IMR-90 (cell line): Measurements from ENCODE around the gene BCL2L12. TPM values are rescaled to one million over a fixed set of nuclear protein-coding genes. Genes with fewer than 3 reads are reported as not detected.

Experiments
- ATAC-seq: fragments of 200-7000 bp; cut with Tn5 transposase; 2 replicates; pipeline ENCODE4 v1.9.1; 2020; ENCODE audit warnings: low read depth, mild to moderate bottlenecking, moderate library complexity
- BruUV-seq: library from RNA; stranded (reverse); fragments of 400-500 nt; replicated peaks from 2 replicates; lab custom pipeline; 2021; lab: Mats Ljungman, UMichigan
- CTCF ChIA-PET: fragments of 300-600 bp; formaldehyde crosslinking; extraction: SDS; loops from one replicate; lab custom pipeline; 2021; ENCODE audit warnings: antibody characterized with exemption; lab: Yijun Ruan, JAX
- POLR2A ChIA-PET: fragments of 300-600 bp; sonication (Branson Sonifier 250); formaldehyde crosslinking; loops from one replicate; lab custom pipeline; 2022; ENCODE audit warnings: antibody characterized with exemption; ENCODE audit not compliant: unreplicated experiment; lab: Charles Lee
- DNase-seq: peaks from one replicate; pipeline ENCODE4 v3.0.0; 2013
- H2AFZ ChIP-seq: replicated peaks from 2 replicates; pipeline ENCODE3; 2013; ENCODE audit warnings: low read length, mild to moderate bottlenecking; ENCODE audit not compliant: poor library complexity
- H2AK5ac ChIP-seq: 2 replicates; pipeline ENCODE4 v1.6.1; 2013; ENCODE audit warnings: low read depth, low read length, inconsistent platforms
- H2AK9ac ChIP-seq: replicated peaks from 2 replicates; pipeline ENCODE3; 2013; ENCODE audit warnings: mild to moderate bottlenecking, low read depth, low read length, moderate library complexity; ENCODE audit not compliant: poor library complexity
- H2BK120ac ChIP-seq: 2 replicates; pipeline ENCODE4 v1.6.1; 2013; ENCODE audit warnings: low read depth, low read length, inconsistent platforms
- H2BK15ac ChIP-seq: 3 replicates; pipeline ENCODE4 v1.6.1; 2013; ENCODE audit warnings: low read depth, low read length, inconsistent platforms
- H2BK20ac ChIP-seq: 2 replicates; pipeline ENCODE4 v1.6.1; 2013; ENCODE audit warnings: low read depth, mild to moderate bottlenecking, inconsistent platforms, low read length, moderate library complexity
- H2BK5ac ChIP-seq: 2 replicates; pipeline ENCODE4 v1.6.1; 2013; ENCODE audit warnings: mild to moderate bottlenecking, low read depth, low read length, inconsistent platforms; ENCODE audit not compliant: poor library complexity, severe bottlenecking
- H3K14ac ChIP-seq: replicated peaks from 2 replicates; pipeline ENCODE4 v1.6.1; 2013; ENCODE audit warnings: low read depth, low read length, inconsistent platforms
- H3K18ac ChIP-seq: 2 replicates; pipeline ENCODE4 v1.6.1; 2013; ENCODE audit warnings: low read depth, low read length, control low read depth
- H3K23ac ChIP-seq: 2 replicates; pipeline ENCODE4 v1.6.1; 2013; ENCODE audit warnings: low read depth, low read length, inconsistent platforms
- H3K27ac ChIP-seq: 2 replicates; pipeline ENCODE4 v1.5.1; 2013; ENCODE audit warnings: mild to moderate bottlenecking, control low read depth, low read length; ENCODE audit not compliant: insufficient read depth
- H3K27me3 ChIP-seq: 2 replicates; pipeline ENCODE4 v1.6.1; 2013; ENCODE audit warnings: low read length; ENCODE audit not compliant: control insufficient read depth, insufficient read depth
- H3K36me3 ChIP-seq: 2 replicates; pipeline ENCODE4 v1.6.1; 2013; ENCODE audit warnings: low read length, mixed read lengths; ENCODE audit not compliant: control insufficient read depth, insufficient read depth
- H3K4ac ChIP-seq: 2 replicates; pipeline ENCODE4 v1.6.1; 2013; ENCODE audit warnings: low read depth, low read length, inconsistent platforms
- H3K4me1 ChIP-seq: 2 replicates; pipeline ENCODE4 v1.6.1; 2013; ENCODE audit warnings: low read length, mixed read lengths; ENCODE audit not compliant: control insufficient read depth, insufficient read depth
- H3K4me2 ChIP-seq: 2 replicates; pipeline ENCODE4 v1.6.1; 2013; ENCODE audit warnings: low read depth, mild to moderate bottlenecking, control low read depth, low read length, moderate library complexity
- H3K4me3 ChIP-seq: 2 replicates; pipeline ENCODE4 v1.5.1; 2013; ENCODE audit warnings: low read depth, mild to moderate bottlenecking, control low read depth, low read length, moderate library complexity; ENCODE audit not compliant: insufficient read depth
- H3K56ac ChIP-seq: 2 replicates; pipeline ENCODE4 v1.6.1; 2013; ENCODE audit warnings: low read length, inconsistent platforms; ENCODE audit not compliant: insufficient read depth; ENCODE audit errors: extremely low read depth
- H3K79me1 ChIP-seq, 2 experiments: 2 replicates each; pipeline ENCODE4 v1.6.1; 2013; ENCODE audit warnings: low read length in 2 of 2, inconsistent platforms in 1 of 2, low read depth in 1 of 2
- H3K9ac ChIP-seq: 2 replicates; pipeline ENCODE4 v1.6.1; 2013; ENCODE audit warnings: low read depth, low read length, control low read depth
- H3K9me1 ChIP-seq: 2 replicates; pipeline ENCODE4 v1.6.1; 2013; ENCODE audit warnings: low read length, inconsistent platforms; ENCODE audit not compliant: insufficient read depth
- H3K9me3 ChIP-seq: 2 replicates; pipeline ENCODE4 v1.6.1; 2013; ENCODE audit warnings: low read length; ENCODE audit not compliant: control insufficient read depth, insufficient read depth
- H4K20me1 ChIP-seq: 2 replicates; pipeline ENCODE4 v1.6.1; 2013; ENCODE audit warnings: low read length, inconsistent platforms; ENCODE audit not compliant: insufficient read depth
- H4K5ac ChIP-seq: 2 replicates; pipeline ENCODE4 v1.6.1; 2013; ENCODE audit warnings: mild to moderate bottlenecking, low read depth, low read length, control low read depth
- H4K8ac ChIP-seq, 2 experiments: 2 replicates each; pipeline ENCODE4 v1.6.1; 2013; ENCODE audit warnings: low read depth in 2 of 2, low read length in 2 of 2, control low read depth in 1 of 2, inconsistent platforms in 1 of 2
- H4K91ac ChIP-seq: 2 replicates; pipeline ENCODE4 v1.6.1; 2013; ENCODE audit warnings: low read depth, low read length, inconsistent platforms; ENCODE audit not compliant: insufficient read depth
- BHLHE40 ChIP-seq: fragments of 150-350 bp; IDR thresholded peaks from 2 replicates; pipeline ENCODE4 v1.6.1; 2016; ENCODE audit warnings: mild to moderate bottlenecking, low read depth, low read length
- CHD1 ChIP-seq: IDR thresholded peaks from 2 replicates; pipeline ENCODE4 v1.6.1; 2012; ENCODE audit warnings: low read depth, low read length, improper control_type of control experiment
- CTCF ChIP-seq: conservative IDR thresholded peaks from 2 replicates; pipeline ENCODE4 v1.5.1; 2012; ENCODE audit warnings: mild to moderate bottlenecking, low read depth, low read length, improper control_type of control experiment
- FOS ChIP-seq: fragments of 150-350 bp; IDR thresholded peaks from 2 replicates; pipeline ENCODE4 v1.6.1; 2016; ENCODE audit warnings: low read depth, low read length
- MAFK ChIP-seq: IDR thresholded peaks from 2 replicates; pipeline ENCODE4 v1.6.1; 2012; ENCODE audit warnings: low read depth, low read length, improper control_type of control experiment
- MAZ ChIP-seq: IDR thresholded peaks from 2 replicates; pipeline ENCODE4 v1.6.1; 2012; ENCODE audit warnings: low read depth, mild to moderate bottlenecking, low read length, improper control_type of control experiment, moderate library complexity, borderline replicate concordance
- MXI1 ChIP-seq: IDR thresholded peaks from 2 replicates; pipeline ENCODE4 v1.6.1; 2012; ENCODE audit warnings: low read depth, mild to moderate bottlenecking, low read length, moderate library complexity, borderline replicate concordance
- NFE2L2 ChIP-seq: fragments of 150-350 bp; IDR thresholded peaks from 2 replicates; pipeline ENCODE4 v1.6.1; 2016; ENCODE audit warnings: low read depth, mild to moderate bottlenecking, low read length
- POLR2A ChIP-seq: IDR thresholded peaks from 2 replicates; pipeline ENCODE4 v1.6.1; 2012; ENCODE audit warnings: mild to moderate bottlenecking, low read depth, low read length
- RAD21 ChIP-seq: IDR thresholded peaks from 2 replicates; pipeline ENCODE4 v1.6.1; 2012; ENCODE audit warnings: low read length, improper control_type of control experiment
- RCOR1 ChIP-seq: IDR thresholded peaks from 2 replicates; pipeline ENCODE4 v1.6.1; 2012; ENCODE audit warnings: mild to moderate bottlenecking, low read length, improper control_type of control experiment; ENCODE audit not compliant: insufficient replicate concordance
- RFX5 ChIP-seq: IDR thresholded peaks from 2 replicates; pipeline ENCODE4 v1.8.0; 2012; ENCODE audit warnings: low read depth, mild to moderate bottlenecking, low read length, moderate library complexity
- SMC3 ChIP-seq: fragments of 150-350 bp; IDR thresholded peaks from 2 replicates; pipeline ENCODE4 v1.6.1; 2016; ENCODE audit warnings: low read depth, mild to moderate bottlenecking, antibody characterized with exemption, low read length, moderate library complexity
- USF2 ChIP-seq: fragments of 150-350 bp; IDR thresholded peaks from 2 replicates; pipeline ENCODE4 v1.6.1; 2017; ENCODE audit warnings: mild to moderate bottlenecking, antibody characterized with exemption, low read length, low read depth
- WGBS, 2 experiments: methylation state at CpG; one replicate each; pipeline versions ENCODE4 v1.1.5 to v1.1.7; 2013; ENCODE audit warnings: missing lambda C conversion rate in 2 of 2; ENCODE audit not compliant: insufficient read length in 1 of 2; ENCODE audit errors: extremely low coverage in 2 of 2; 5-methylcytosine and 5-hydroxymethylcytosine counted together
- dilution Hi-C: fragments of 300-500 bp; cut with HindIII; formaldehyde crosslinking; loops from one replicate; pipeline ENCODE4 v1.14.3; 2018; ENCODE audit warnings: low sequenced_read_pairs; ENCODE audit not compliant: unreplicated experiment
- in situ Hi-C: fragments of 300-500 bp; cut with MboI; formaldehyde crosslinking; loops from 3 replicates; pipeline ENCODE4 v1.14.3; 2019; ENCODE audit warnings: low sequenced_read_pairs, inconsistent platforms, mixed read lengths
- intact Hi-C: fragments of 100-400 bp; cut with micrococcal nuclease; formaldehyde crosslinking; loops from 2 replicates; pipeline ENCODE4 v1.10.0; 2022
- polyA plus RNA-seq, 3 experiments: library from polyadenylated mRNA; depleted of rRNA; stranded (reverse); fragments of >200 nt; gene quantifications; 2 replicates each; pipeline ENCODE4 v1.2.3, GENCODE V29; 2012; ENCODE audit warnings: low replicate concordance in 1 of 3
- total RNA-seq: library from RNA; depleted of rRNA; stranded (reverse); fragments of >200 nt; gene quantifications from 2 replicates; pipeline ENCODE4 v1.2.3, GENCODE V29; 2012

BCL2L12 gene
- total and polyA plus RNA-seq, 2 of the 4 experiments (the other 2 are of a cell fraction): 3.9 to 32.6 TPM

- CTCF ChIA-PET: no interaction called here
- Histone ChIP-seq H2BK15ac (no peak overlapping the region), H2AK5ac (no peak overlapping the region), H3K23ac (no peak overlapping the region), H2BK120ac (no peak overlapping the region), H2AK9ac (no peak overlapping the region), H3K27me3 (no peaks in the 10 kb centered on the region), H3K9ac (no peak overlapping the region), H3K79me1 (peaks cover 0 to 36% of the 10 kb centered on the region in 2 experiments; a peak in 2 of 4 replicates), H3K36me3 (peaks cover 17% of the 10 kb centered on the region), H4K5ac (no peak overlapping the region), H3K4me2 (no peak overlapping the region), H4K20me1 (no peaks in the 10 kb centered on the region), H3K4me1 (peaks cover 2% of the 10 kb centered on the region; the same call in 1 of the 2 replicates), H3K18ac (no peak overlapping the region), H3K4ac (no peak overlapping the region), H2BK5ac (no peak overlapping the region), H3K56ac (no peak overlapping the region), H3K27ac (no peak overlapping the region), H4K8ac (no peak overlapping the region; a peak in 1 of 4 replicates), H3K4me3 (no peak overlapping the region), H3K9me1 (peaks cover 9% of the 10 kb centered on the region; the same call in 1 of the 2 replicates), H4K91ac (no peak overlapping the region), H2AFZ (no peak overlapping the region), H2BK20ac (no peak overlapping the region), H3K14ac (no peak overlapping the region), H3K9me3 (no peaks in the 10 kb centered on the region)
- POLR2A ChIA-PET: no interaction called here
- no peak for TF ChIP-seq CTCF
- no peak for TF ChIP-seq POLR2A
- no peak for TF ChIP-seq USF2
- TF ChIP-seq RAD21: no peak
- TF ChIP-seq BHLHE40: no peak
- no peak for TF ChIP-seq RCOR1
- no peak for TF ChIP-seq MAZ
- no peak for TF ChIP-seq FOS
- no peak for TF ChIP-seq CHD1
- TF ChIP-seq MAFK: no peak
- TF ChIP-seq MXI1: no peak
- no peak for TF ChIP-seq NFE2L2
- no peak for TF ChIP-seq RFX5
- TF ChIP-seq SMC3: no peak
- dilution Hi-C loops (no loop called here), intact Hi-C loops (no loop called here), in situ Hi-C loops (no loop called here)
- DNase-seq (no peak), ATAC-seq (no peak)
- no TSS peak for BruUV-seq
- no CpG with 5 or more reads among the region's 5 CpGs for WGBS, 2 experiments
Observed at GRCh38 chr19:49632576-49632975, 33.2 kb upstream of the BCL2L12 start.
